ENCODE data around the gene KHSRP. TPM values are rescaled to one million over a fixed set of nuclear protein-coding genes. Genes with fewer than 3 reads are reported as not detected.

KHSRP gene
- total and polyA plus RNA-seq, 2 experiments from 2014 or later = 133 to 202 TPM

DNA sequence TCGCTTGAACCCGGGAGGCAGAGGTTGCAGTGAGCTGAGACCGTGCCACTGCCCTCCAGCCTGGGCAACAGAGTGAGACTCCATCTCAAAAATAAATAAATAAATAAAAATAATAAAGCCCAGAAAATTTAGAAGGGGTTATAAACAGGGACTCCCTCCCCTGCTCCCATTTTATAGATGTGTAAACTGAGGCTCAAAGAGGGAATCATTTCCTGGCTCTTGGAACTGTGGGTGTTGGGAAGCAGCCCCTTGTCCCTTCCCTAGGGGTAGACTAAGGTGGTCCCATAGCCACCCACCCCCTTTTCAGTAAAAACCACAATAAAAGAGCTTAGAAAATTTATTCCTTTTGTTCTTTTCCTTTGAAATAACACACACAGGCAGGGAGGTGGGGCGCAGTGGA lies 15.1 kb upstream of the KHSRP start:
- Histone ChIP-seq H3K36me3 (replicated peaks; ENCODE audit: insufficient read depth, low read depth) (no peaks in the 10 kb centered on the region), H3K27ac (no peak overlapping the region), H3K4me1 (ENCODE audit: insufficient read depth) (no peaks in the 10 kb centered on the region), H3K4me2 (no peak overlapping the region), H2AFZ (no peak overlapping the region), H4K20me1 (ENCODE audit: insufficient read depth, poor library complexity, severe bottlenecking) (no peaks in the 10 kb centered on the region), H3K9me3 (ENCODE audit: low read depth) (no peaks in the 10 kb centered on the region), H3K79me2 (no peaks in the 10 kb centered on the region), H3K9me2 (replicated peaks; ENCODE audit: insufficient read depth) (no peaks in the 10 kb centered on the region), H3K4me3 (no peak overlapping the region), H3K27me3 (no peaks in the 10 kb centered on the region)
- DNase-seq (ENCODE audit: low spot score) = no peak
- TF ChIP-seq, protein P1, sequence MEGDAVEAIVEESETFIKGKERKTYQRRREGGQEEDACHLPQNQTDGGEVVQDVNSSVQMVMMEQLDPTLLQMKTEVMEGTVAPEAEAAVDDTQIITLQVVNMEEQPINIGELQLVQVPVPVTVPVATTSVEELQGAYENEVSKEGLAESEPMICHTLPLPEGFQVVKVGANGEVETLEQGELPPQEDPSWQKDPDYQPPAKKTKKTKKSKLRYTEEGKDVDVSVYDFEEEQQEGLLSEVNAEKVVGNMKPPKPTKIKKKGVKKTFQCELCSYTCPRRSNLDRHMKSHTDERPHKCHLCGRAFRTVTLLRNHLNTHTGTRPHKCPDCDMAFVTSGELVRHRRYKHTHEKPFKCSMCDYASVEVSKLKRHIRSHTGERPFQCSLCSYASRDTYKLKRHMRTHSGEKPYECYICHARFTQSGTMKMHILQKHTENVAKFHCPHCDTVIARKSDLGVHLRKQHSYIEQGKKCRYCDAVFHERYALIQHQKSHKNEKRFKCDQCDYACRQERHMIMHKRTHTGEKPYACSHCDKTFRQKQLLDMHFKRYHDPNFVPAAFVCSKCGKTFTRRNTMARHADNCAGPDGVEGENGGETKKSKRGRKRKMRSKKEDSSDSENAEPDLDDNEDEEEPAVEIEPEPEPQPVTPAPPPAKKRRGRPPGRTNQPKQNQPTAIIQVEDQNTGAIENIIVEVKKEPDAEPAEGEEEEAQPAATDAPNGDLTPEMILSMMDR (IDR thresholded peaks at IDR 0.05; ENCODE audit: poor library complexity) = no peak
- no peak for TF ChIP-seq EZH2phosphoT487 (IDR thresholded peaks at IDR 0.05; ENCODE audit: low read depth, severe bottlenecking, unreplicated experiment)
- 89% methylated on average over 4 of the region's 4 CpGs for WGBS (ENCODE audit: low lambda C conversion rate, missing lambda C conversion rate)

DNA sequence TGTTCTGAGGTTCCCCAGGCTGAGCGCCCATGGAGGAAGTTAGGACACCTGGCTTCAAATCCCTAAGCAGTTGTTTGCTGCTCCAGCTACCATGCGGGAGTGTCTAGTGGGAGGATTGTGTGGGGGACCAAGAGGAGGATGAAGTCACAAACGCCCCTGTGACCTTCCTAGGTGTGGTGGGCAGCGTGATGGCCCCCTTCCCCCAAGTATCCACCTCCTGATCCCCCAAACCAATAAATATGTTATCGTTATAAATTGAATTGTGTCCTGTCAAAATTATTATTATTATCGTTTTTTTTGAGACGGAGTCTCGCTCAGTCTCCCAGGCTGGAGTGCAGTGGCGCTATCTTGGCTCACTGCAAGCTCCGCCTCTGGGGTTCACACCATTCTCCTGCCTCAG lies 9.1 kb upstream of the KHSRP start, which contains the start of gene SLC25A41:
Gene SLC25A41 (minus strand): TSS at position 101 of the 400 bp plus-strand sequence. CDS start 70 bp downstream, at position 31.
- no peaks in the 10 kb centered on the region for H3K36me3 ChIP-seq (replicated peaks; ENCODE audit: insufficient read depth, low read depth)
- no peaks in the 10 kb centered on the region for H4K20me1 ChIP-seq (ENCODE audit: insufficient read depth, poor library complexity, severe bottlenecking)
- no peaks in the 10 kb centered on the region for H3K9me2 ChIP-seq (replicated peaks; ENCODE audit: insufficient read depth)
- H3K27me3 ChIP-seq = no peaks in the 10 kb centered on the region
- H3K4me1 ChIP-seq (ENCODE audit: insufficient read depth) = no peaks in the 10 kb centered on the region
- H3K79me2 ChIP-seq = no peaks in the 10 kb centered on the region
- TF ChIP-seq, protein P1 (IDR thresholded peaks at IDR 0.05; ENCODE audit: poor library complexity) = no peak
- TF ChIP-seq EZH2phosphoT487 (IDR thresholded peaks at IDR 0.05; ENCODE audit: low read depth, severe bottlenecking, unreplicated experiment) = no peak
- no peak for TF ChIP-seq EZH2 (IDR thresholded peaks at IDR 0.05; ENCODE audit: borderline replicate concordance)
- H2AFZ ChIP-seq = no peak within 1 kb of the TSS
- WGBS (ENCODE audit: low lambda C conversion rate, missing lambda C conversion rate) = 96% methylated on average over 10 of the region's 10 CpGs
- H3K4me2 ChIP-seq = no peak within 1 kb of the TSS
- DNase-seq (ENCODE audit: low spot score) = no peak
- H3K4me3 ChIP-seq = no peak within 1 kb of the TSS
- no peaks in the 10 kb centered on the region for H3K9me3 ChIP-seq (ENCODE audit: low read depth)
- H3K27ac ChIP-seq = no peak within 1 kb of the TSS

DNA sequence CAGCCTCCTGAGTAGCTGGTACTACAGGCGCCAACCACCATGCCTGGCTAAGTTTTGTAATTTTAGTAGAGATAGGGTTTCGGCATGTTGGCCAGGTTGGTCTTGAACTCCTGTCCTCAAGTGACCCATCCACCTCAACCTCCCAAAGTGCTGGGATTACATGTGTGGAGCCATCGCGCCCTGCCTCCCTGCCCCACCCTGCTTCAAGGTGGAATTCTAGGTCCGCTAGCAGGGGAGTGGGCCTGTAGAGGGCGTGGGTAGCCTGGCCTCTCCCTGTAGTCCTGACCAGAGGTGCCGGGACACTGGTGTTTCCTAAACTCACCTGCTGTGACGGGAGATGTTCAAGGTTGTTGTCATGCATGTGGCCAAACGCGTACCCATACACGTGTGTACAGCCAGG lies 8.6 kb upstream of the KHSRP start:
- Histone ChIP-seq H3K27me3 (no peaks in the 10 kb centered on the region), H3K79me2 (no peaks in the 10 kb centered on the region), H3K9me2 (replicated peaks; ENCODE audit: insufficient read depth) (no peaks in the 10 kb centered on the region), H3K36me3 (replicated peaks; ENCODE audit: insufficient read depth, low read depth) (no peaks in the 10 kb centered on the region), H3K4me1 (ENCODE audit: insufficient read depth) (no peaks in the 10 kb centered on the region), H4K20me1 (ENCODE audit: insufficient read depth, poor library complexity, severe bottlenecking) (no peaks in the 10 kb centered on the region), H2AFZ (no peak overlapping the region), H3K27ac (no peak overlapping the region), H3K4me2 (no peak overlapping the region), H3K9me3 (ENCODE audit: low read depth) (no peaks in the 10 kb centered on the region), H3K4me3 (no peak overlapping the region)
- DNase-seq (ENCODE audit: low spot score) = no peak
- TF ChIP-seq, protein P1 (IDR thresholded peaks at IDR 0.05; ENCODE audit: poor library complexity) = no peak
- TF ChIP-seq EZH2phosphoT487 (IDR thresholded peaks at IDR 0.05; ENCODE audit: low read depth, severe bottlenecking, unreplicated experiment) (no peak), EZH2 (IDR thresholded peaks at IDR 0.05; ENCODE audit: borderline replicate concordance) (no peak)
- 82% methylated on average over 11 of the region's 11 CpGs for WGBS (ENCODE audit: low lambda C conversion rate, missing lambda C conversion rate)

DNA sequence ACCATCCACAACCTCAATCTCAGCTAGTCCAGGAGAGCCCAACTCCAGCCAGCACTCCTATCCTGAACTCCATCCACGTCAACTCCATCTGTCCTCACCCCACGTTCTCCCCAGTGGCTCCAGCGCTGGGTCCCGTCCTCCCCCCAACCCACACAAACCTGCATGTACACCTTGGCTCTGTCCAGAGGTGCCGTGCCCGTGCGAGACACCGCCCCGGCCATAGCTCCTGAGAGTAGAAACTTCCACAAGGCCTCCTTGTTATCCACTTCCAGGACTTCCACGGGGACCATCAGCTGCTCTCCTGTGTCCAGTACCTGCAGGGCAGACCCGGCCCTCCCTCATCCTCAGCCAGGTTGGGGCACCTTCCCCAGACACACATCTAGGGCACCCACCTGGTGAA lies 7.3 kb upstream of the KHSRP start:
- no peaks in the 10 kb centered on the region for H3K9me3 ChIP-seq (ENCODE audit: low read depth)
- no peak overlapping the region for H3K4me3 ChIP-seq
- H3K4me2 ChIP-seq = no peak overlapping the region
- no peaks in the 10 kb centered on the region for H4K20me1 ChIP-seq (ENCODE audit: insufficient read depth, poor library complexity, severe bottlenecking)
- no peak for DNase-seq (ENCODE audit: low spot score)
- TF ChIP-seq EZH2 (IDR thresholded peaks at IDR 0.05; ENCODE audit: borderline replicate concordance) = no peak
- H3K27ac ChIP-seq = no peak overlapping the region
- no peak overlapping the region for H2AFZ ChIP-seq
- no peaks in the 10 kb centered on the region for H3K27me3 ChIP-seq
- no peaks in the 10 kb centered on the region for H3K36me3 ChIP-seq (replicated peaks; ENCODE audit: insufficient read depth, low read depth)
- 96% methylated on average over 11 of the region's 11 CpGs for WGBS (ENCODE audit: low lambda C conversion rate, missing lambda C conversion rate)
- H3K79me2 ChIP-seq = no peaks in the 10 kb centered on the region
- H3K9me2 ChIP-seq (replicated peaks; ENCODE audit: insufficient read depth) = no peaks in the 10 kb centered on the region
- no peaks in the 10 kb centered on the region for H3K4me1 ChIP-seq (ENCODE audit: insufficient read depth)
